ENCODE data around the gene GUSB.
A peak's percentile ranks its signal among the peaks of the same experiment; 100 is the strongest.

- no peak for TF ChIP-seq CTCF (IDR thresholded peaks at IDR 0.05; ENCODE audit: low read depth, low read length, missing input control)
- no peak for TF ChIP-seq MAX (IDR thresholded peaks at IDR 0.05)
- no peak for TF ChIP-seq NR2F2 (IDR thresholded peaks at IDR 0.05)
- TF ChIP-seq SP1 (IDR thresholded peaks at IDR 0.05) = no peak
- TF ChIP-seq REST (IDR thresholded peaks at IDR 0.05) = no peak
- no peak for TF ChIP-seq TAF1 (conservative IDR thresholded peaks at IDR 0.05)
- TF ChIP-seq RAD21 (IDR thresholded peaks at IDR 0.05) = peak in 1 of 2 donors; percentile 15
- no peak for TF ChIP-seq ATF3 (IDR thresholded peaks at IDR 0.05)
- TF ChIP-seq ZBTB33 (IDR thresholded peaks at IDR 0.05) = no peak
- no peak for TF ChIP-seq FOXA1 (IDR thresholded peaks at IDR 0.05)
- no peak for TF ChIP-seq JUND (IDR thresholded peaks at IDR 0.05)
- TF ChIP-seq GABPA (IDR thresholded peaks at IDR 0.05 in 1 of 2, conservative IDR thresholded peaks at IDR 0.05 in 1 of 2) = no peak
- TF ChIP-seq YY1 (IDR thresholded peaks at IDR 0.05) = no peak
Measured at GRCh38 chr7:65960351-65961074, 21.5 kb downstream of the GUSB start.

Data from liver (tissue), 3 donors.